Stimulated activated CD8-positive, alpha-beta memory T cell treated with anti-CD3 and anti-CD28 coated beads, Interleukin-7, amount 100 ng/mL, for 48 hours (primary cell): ENCODE measurements around the gene TNIP1.
A peak's percentile ranks its signal among the peaks of the same experiment; 100 is the strongest.

Source experiments
- DNase-seq, 2 donors: peaks; one replicate each; pipeline ENCODE4 v3.0.0-alpha.2; 2020; ENCODE audit warnings: low read depth in 1 of 2; ENCODE audit errors: extremely low read depth in 1 of 2

TNIP1 gene

DNA sequence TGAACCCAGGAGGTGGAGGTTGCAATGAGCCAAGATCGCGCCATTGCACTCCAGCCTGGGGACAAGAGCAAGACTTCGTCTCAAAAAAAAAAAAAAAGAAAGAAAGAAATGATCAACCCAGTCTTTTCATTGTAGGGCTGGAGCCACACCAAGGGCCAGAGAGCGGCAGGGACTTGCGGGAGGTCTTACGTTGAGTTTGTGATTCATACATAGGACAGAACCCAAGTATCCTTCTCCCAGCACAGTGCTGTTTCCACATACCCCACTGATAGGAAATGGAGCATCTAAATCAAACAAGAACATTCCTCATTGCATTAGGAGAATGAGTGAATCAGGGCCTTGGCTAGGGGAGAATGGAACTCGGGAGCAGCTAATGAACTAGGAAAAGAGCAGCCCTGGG lies 3.5 kb upstream of the TNIP1 start:
- no peak for DNase-seq

DNA sequence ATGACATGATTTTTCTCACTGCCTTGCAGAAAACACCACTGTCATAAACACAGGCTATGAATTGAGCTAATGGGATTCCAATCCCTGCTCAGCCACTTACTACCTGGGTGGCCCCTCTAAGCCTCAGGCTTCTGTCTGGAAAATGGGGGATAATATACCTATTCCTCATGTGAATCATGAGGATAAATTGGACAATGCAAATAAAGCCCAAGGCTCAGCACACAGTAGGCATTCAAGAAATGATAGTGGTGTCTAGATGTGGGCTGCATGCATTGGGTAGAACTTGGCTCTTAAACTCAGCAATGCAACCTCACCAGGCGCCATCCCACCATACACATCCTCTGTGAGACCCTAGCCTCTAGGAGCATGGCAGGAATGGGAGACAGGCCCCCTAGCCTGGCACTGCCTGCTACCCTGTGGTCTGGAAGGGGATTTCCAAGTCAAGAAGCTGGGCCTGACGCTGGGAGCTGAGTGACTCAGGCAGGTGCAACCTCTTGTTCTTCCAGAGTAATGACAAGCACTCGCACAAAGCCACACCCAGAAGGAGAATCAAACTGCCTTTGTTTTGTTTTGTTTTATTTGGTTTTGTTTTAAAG lies 2.3 kb upstream of the TNIP1 start:
- DNase-seq: peak in 1 of 2 donors; percentile 74

DNA sequence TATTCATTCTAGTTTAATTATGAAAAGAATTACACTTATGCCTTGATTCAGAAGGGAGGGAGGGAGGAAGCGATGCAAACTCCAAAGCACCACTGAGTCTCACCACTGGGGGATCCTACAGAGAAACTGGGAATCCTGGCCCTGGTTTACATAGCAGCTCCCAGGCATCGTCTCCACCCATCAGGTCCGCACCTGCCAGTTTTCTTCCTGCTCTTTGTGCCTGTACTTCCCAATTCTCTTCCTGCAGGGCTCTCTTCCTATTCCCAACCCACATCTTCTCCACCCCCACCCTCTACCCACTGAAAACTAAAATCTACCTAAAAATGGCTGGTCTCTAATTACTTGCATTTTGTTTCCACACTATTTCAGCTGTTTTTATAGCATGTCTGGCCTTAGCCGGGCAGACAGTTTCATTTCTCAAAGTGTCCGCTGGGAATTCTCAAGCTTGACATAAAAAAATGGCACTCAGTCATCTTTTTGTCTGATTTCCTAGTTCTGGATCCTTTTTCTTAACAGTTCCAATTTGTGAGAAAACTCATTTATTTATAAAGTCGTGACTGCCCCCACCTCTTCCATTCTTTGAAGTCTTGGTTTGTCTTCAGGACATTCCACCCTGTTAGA lies 1.6 kb upstream of the TNIP1 start:
- no peak for DNase-seq

DNA sequence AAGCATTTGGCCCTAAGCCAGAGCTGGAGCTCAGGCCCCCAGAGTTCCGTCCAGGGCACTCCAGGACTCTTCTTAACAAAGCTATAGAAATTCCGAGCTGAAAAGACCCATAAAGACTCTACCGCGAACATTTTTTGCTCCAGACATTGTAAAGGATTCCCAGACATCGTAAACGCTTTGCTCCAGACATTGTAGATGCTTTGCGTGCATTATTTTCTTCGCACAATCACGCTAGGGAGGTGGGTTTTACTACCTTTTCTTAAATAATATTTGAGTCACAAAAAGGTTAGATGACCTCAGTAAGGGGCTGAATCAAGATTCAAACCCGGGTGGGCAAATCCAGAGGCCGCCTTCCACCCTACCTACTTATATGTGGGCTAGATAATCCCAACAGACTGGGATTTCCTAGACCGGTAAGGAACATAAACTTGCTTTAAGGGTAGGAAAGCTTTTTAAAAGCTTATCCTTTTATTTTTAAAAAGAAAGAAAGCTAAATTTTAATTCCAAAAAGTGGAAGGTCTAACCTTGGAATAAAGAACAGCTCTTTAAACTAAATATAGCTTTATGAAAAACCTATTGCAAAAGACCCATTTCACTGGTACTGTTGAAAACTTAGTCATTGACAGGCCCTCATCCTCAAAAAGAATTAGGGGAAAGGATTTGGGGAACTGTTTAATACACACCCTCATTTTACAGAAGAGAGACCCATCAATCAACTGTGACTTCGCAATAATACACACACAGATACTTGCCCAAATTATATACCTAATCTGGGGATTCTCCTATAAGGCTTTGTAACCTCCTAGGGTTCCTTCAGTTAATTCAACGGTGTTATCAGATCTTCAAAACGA lies 822 bp upstream of the TNIP1 start:
- DNase-seq: no peak

DNA sequence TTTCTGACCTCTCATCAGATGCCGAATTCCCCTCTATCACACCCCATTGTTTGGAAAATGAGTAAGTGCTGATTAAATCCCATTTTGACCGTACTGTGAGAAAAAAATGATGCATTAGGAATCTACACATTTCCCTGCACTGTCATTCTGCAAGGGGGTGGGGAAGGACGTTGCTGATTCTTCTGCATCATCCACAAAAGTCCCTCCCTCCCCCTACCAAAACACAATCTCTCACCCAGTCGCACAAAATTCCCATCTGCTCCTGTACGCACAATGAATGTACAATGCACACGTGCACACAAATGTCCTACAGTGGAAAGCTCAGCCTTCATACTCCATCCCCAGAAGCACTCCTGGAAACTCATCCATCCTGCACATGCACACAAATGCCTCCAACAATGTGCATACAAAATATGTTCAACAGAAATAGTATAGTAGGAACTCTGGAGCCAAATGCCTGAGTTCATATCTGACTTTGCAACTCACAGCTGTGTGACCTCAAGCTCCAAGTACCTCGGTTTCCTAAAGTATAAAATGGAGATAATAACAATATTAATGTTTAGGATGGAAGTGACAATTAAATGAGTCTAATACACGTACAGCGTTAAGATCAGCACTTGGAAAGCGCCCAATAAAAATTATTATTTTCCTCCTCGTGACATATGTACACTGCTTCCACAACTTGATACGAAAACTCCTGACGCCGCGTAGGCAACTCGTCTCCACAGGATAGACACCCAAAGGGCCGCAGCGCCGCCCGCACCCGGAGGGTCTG lies 809 bp downstream of the TNIP1 start:
- peak in 1 of 2 donors; percentile 56 for DNase-seq

DNA sequence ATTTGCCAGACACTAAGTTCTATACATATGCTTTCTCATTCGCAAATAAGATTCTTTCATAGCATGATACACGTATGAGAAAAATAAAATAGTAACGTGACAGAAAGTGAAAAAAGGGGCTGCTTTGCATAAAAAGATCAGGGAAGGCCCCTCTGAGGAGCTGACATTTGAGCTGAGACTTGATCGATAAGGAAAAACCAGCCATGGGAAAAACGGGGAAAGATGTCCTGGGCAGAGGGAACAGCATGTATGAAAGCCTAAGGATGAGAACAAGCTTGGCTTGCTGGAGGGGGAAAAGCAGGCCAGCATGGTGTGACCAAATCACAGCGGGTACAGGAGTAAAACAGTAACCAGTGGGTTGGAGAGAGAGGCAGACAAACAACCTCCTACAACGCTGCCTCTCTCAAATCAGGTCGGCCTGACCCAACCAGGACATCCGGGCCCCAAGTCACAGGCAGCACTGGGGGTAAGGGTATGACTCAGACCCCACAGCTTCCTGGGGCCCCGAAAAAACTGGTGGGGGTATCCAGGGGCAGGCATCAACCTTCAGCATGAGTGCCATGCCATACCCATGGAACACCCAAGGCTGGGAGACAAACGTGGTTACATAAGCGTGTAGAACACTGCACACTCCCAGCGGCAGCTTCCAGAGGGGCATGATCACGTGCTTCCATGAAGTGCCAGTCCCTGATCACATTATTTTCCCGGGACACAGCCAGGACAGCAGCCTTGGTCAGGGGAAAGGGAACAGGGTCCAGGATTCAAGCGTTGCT lies 2.2 kb downstream of the TNIP1 start:
- peak; percentile 60 to 79 for DNase-seq

DNA sequence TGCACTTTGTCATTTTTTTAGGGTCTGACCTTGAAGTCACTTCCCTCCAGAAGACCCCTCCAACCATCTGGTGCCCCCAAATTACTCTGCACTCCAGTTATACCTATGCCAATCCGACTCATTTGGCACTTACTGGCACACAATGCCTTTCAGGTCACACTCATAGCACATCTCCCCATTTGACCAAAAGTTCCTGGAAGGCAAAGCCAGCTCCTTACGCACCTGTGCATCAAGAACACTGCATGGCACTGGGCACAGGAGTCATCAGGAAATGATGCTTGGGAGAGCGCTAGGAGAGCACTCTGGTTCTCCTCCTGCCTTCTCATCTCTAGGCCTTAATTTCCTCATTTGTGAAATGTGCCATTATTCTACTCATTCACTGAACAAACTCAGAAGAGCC lies 2.9 kb downstream of the TNIP1 start:
- no peak for DNase-seq

DNA sequence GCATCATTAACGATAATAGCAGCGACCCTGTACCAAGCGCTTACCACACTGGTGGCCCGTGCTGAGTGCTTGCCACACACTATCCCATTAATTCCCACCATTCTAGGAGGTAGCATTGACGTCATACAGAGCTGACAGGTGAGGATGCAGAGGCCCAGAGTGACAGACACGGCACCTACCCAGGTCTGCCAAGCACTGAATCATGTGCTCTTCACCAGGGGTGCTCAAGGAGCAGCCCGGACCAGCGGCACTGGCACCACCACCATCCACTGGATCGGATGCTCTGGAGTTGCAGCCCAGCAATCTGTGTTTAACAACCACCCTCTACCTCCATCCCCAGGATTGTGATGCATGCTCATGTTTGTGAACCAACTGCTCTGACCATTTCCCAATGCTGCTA lies 3.4 kb downstream of the TNIP1 start:
- DNase-seq: no peak

DNA sequence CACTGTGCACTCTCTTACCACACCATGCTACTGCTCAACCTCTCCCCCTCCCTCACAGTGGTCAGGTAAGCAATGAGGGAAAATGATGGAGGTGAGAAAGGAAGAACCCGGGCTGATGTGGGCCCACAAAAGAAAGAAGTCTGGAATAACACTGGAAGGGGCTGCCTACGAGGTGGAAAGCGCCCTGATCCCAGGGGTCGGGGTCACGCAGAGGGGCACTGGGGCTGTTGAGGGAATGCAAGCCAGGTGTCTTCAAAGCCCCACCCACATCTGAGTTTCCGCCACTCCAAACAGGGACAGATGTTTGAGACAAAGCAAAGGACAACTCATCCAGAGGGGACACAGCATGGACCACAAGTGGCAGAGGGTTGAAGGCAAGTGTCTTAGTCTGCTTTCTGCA lies 4.2 kb downstream of the TNIP1 start:
- no peak for DNase-seq

DNA sequence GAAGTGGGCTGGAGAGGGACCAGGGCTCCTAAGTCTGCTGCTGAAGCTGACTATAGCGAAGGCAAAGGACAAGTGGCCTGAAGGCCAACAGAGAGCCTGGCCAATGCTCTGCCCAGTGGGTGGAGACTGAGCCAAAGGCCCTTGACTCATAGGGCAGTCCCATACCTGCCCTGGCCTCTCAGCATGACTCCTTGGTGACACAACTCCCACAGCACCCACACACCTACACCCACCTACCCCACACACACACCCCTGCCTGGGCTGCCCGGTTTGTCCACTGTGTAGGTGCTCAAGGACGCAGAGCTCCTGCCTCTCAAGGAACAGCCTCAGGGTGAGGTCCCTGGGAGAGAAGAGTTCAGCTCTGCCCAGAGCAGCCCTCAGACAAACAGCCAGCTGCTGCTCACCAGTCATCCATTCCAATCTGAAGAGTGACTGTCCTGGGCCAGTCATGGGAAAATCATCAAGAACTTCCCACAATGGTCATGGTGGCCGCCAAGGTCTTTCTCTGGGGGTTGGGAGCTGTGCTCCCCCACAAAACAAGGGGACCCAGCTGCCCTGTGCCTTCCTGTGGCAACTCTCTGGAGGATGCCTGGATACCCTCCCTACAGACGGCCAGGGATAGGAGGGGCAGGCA lies 5.0 kb downstream of the TNIP1 start:
- DNase-seq: no peak

DNA sequence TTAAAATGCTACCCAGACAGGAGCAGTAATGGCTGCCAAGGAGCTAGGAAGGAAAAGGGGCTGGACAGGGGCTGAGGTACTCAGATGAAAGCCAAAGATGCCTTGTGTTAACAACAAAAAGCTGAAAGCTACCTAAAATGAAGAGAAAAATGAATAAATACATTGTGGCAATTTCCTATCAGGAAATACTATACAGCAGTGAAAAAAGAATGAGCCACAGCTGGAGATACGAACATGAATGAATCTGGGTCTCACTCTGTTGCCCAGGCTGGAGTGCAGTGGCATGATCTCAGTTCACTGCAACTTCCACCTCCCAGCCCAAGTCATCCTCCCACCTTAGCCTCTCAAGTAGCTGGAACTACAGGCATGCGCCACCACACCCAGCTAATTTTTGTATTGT lies 6.3 kb downstream of the TNIP1 start:
- no peak for DNase-seq

DNA sequence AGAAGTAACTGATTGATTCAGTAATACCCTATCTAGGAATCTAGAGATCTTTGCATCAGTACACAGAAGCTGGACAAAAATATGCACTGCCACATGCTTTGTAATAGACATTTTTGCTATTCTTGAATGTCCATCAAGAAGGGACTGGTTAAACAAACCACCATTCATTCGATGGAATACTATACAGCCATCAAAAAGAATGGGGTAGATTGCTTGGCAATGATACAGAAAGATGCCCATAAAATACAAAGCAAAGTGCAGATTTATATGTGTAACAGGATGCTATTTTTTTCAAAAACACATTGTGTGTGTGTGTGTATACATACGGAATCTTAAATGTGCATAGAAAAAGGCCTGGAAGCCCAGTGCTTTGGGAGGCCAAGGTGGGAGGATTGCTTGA lies 7.6 kb downstream of the TNIP1 start:
- no peak for DNase-seq

DNA sequence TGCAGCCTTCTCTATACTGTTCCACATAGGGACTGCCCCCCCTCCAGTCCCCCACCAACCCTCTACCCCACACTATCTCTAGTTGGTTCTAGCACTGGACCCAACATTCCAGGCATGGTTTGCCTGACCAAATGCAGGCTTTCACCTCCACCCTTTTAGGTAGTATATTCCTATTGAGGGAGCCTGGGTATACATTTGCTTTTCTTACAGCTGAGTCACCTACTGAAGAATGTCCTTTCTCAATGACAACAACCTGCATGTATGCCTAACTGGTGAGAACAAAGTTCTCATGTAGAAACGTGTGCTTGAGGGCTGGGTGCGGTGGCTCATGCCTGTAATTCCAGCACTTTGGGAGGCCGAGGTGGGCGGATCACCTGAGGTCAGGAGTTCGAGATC lies 8.2 kb downstream of the TNIP1 start:
- no peak for DNase-seq

DNA sequence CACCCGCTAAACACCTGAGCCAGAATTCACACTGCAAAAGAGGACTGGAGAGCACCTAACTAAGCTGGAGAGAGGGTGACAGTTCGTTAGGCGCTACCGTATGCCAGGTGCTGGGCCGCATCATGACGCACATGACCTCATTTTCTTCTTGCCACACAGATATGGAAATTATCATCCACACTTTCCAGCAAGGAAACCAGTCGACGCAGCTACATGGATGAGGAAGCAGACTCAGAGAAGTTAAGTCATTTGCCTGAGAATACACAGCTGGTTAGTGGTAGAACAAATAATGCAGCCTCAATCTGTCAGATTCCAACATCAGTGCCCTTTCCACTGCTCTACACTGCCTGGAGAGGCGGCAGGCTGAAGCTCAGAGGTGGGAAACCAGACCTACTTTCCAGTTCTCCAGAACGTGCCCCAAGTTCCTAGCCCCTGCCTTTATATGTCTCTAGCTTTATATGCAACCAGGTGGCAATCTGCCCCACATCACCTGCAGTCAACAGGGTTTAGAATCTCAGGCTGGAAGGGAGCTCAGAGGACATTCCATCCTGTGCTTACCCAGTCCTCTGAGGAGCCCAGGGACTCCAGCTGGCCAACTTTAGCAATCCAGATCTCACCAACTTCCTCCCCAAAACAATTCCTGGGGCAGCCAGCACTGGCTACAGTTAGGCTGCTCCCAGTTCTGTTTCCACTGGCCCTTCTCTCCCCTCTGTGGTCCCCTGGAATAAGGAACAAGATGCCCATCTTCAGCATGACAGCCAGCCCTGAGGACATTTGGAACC lies 8.8 kb downstream of the TNIP1 start:
- DNase-seq: no peak

DNA sequence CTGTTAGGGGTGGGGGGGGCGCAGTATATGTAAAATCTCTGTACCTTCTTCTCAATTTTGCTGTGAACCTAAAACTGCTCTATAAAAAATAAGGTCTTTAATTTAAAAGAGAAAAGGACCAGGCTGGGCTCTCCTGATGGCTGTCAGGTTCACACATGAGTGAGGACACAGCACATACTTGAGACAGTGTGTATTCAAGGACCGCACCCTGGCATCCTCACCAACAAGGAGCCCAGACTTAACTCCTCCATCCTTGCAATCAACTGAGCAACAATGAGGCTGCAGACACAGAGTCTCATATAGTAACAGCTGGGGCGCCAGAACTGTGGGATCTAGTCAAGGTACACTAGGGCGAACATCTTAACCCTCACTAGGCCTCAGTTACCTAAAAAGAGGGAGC lies 9.8 kb downstream of the TNIP1 start:
- DNase-seq: no peak

DNA sequence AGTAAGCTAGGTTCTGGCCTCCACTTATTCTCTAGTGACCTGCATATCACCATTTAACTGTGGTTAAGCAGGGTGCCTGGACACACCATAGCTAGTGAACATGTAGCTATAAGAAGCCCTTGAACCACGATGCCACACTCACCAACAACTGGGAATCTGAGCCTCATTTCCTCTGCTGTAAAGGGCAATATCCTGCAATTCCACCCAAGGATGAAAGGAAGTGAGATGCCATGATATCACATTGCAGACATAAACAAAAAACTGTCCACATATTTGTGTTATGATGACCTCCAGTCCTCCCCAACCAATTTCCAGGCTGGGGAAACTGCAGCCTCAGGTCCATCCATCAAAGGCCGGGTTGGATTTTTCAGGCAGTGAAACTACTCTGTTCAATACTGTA lies 10.4 kb downstream of the TNIP1 start:
- DNase-seq: no peak

DNA sequence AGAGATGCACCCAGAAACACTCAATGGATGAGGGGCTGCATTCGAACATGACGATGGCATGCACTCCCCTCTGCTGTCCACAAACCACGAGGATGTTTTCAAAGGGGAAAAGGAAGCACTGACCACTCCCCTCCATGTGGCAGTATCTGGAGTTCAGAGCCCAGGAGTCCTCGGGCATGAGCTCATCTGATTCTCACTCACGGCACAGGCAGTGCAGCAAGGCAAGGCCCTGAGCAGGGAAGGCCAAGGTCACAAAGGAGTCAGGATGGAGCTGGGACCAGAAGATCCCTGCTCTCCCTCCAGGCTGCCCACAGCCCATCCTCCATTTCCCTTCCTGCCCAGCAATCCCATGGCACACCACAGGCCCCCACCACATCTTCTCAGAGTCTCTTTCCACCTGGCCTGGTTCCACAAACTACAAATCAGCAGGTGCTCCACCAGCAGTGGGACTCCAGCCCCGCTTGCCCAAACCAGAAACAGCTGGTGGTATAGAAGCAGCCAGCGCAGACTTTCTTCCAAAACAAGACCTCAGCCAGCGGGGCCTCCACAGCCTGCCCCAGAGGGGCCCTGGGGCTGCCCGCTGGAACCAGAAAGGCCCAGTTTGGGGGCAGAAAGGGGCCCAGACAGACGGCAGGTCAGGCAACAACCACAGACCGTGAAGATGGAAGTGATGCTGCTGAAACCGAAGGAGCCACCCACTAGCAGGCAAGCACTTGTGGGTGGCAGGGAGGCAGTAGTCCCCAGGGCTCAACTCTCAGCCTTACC lies 12.2 kb downstream of the TNIP1 start:
- DNase-seq: peak; percentile 53 to 71

DNA sequence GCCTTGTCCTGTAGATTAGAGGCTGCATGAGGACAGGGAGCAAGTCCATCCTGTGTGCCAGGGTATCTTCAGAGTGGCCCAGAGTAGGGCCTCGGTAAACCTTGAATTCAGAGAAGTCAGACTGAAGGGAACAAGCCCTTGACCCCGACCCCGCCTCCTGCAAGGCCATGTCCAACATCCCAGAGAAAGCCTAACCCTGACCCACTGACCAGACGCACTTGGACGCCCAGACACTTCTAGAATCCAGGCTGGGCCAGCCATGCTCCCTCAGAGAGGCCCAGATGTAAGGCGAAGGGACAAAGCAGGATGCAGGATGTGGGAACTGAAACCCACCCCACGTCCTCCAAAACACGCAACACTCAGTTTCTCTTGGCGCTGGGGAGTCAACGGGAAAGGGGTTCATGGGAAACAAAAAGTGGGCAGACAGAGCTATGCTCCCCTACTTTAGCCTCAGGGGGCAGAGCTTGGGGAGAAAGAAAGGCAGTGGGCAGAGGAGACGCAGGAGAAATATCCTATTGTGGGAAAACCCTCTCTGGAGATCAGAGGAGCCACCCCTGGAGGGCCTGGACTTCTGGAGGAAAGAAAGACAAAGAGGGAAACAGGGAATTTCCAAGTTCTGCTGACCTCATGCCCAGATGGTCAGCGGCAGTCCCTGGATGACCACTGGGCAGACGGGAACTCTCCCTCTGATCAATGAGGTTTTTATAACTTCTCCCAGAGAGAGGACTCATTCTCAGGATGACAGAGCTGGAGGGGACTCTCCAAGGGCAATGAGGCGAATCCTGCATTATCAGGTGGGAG lies 13.0 kb downstream of the TNIP1 start:
- no peak for DNase-seq
